ENCODE data around the gene TMEM95.

The TMEM95 gene

GRCh38 chr17:7355053-7355452, at the start of gene TMEM95:
Gene TMEM95 (plus strand): TSS chr17:7355156. CDS start chr17:7355205, 49 bp downstream.
- DNase-seq, result no peak

GRCh38 chr17:7306911-7307685, 47.9 kb upstream of the TMEM95 start, which contains the start of gene EIF5A:
Gene EIF5A (plus strand): TSS chr17:7307628. CDS start chr17:7309636, 2,008 bp downstream.
- DNase-seq, result peak; percentile 98

- DNase-seq, result no peak
Measured at GRCh38 chr17:7307686-7308624, 47.0 kb upstream of the TMEM95 start.

GRCh38 chr17:7308625-7309433, 46.1 kb upstream of the TMEM95 start:
- DNase-seq, result peak; percentile 36

- no peak for DNase-seq
Measured at GRCh38 chr17:7309628-7310027, 45.3 kb upstream of the TMEM95 start.

- no peak for DNase-seq
Measured at GRCh38 chr17:7311110-7311705, 43.7 kb upstream of the TMEM95 start.

GRCh38 chr17:7312432-7313087, 42.4 kb upstream of the TMEM95 start:
- DNase-seq, result no peak

GRCh38 chr17:7313088-7313889, 41.7 kb upstream of the TMEM95 start:
- DNase-seq, result no peak

GRCh38 chr17:7313890-7314718, 40.9 kb upstream of the TMEM95 start:
- DNase-seq, result no peak

GRCh38 chr17:7314719-7315569, 40.0 kb upstream of the TMEM95 start, which contains the start of gene GPS2:
Gene GPS2 (minus strand): TSS chr17:7315360. CDS start chr17:7315052, 308 bp downstream.
- peak; percentile 49 for DNase-seq

GRCh38 chr17:7315570-7316235, 39.3 kb upstream of the TMEM95 start:
- no peak for DNase-seq

GRCh38 chr17:7317161-7317803, 37.7 kb upstream of the TMEM95 start:
- no peak for DNase-seq

GRCh38 chr17:7318121-7318860, 36.7 kb upstream of the TMEM95 start:
- DNase-seq, result no peak

GRCh38 chr17:7321466-7321865, 33.5 kb upstream of the TMEM95 start:
- DNase-seq, result no peak

GRCh38 chr17:7322520-7323194, 32.3 kb upstream of the TMEM95 start:
- DNase-seq, result no peak

GRCh38 chr17:7323731-7324437, 31.1 kb upstream of the TMEM95 start:
- DNase-seq, result no peak
